Caco-2 (cell line): ENCODE measurements around the gene CDC34. TPM values are rescaled to one million over a fixed set of nuclear protein-coding genes. Genes with fewer than 3 reads are reported as not detected.

ENCODE experiments used
- BruUV-seq: library from RNA; stranded (reverse); fragments of 400-500 nt; replicated peaks from 2 replicates; lab custom pipeline; 2021; lab: Mats Ljungman, UMichigan
- CTCF ChIA-PET: fragments of 300-600 bp; sonication (Branson Sonifier 250); formaldehyde crosslinking; loops from one replicate; lab custom pipeline; 2022; ENCODE audit warnings: antibody characterized with exemption; lab: Charles Lee
- POLR2A ChIA-PET: fragments of 300-600 bp; sonication (Branson Sonifier 250); formaldehyde crosslinking; loops from one replicate; lab custom pipeline; 2022; ENCODE audit warnings: antibody characterized with exemption; lab: Charles Lee
- DNase-seq, 2 experiments: peaks; one replicate each; pipeline versions ENCODE4 v3.0.0 to v3.0.0-alpha.2; 2020 to 2022
- H3K27me3 ChIP-seq: replicated peaks from 2 replicates; pipeline ENCODE4 v1.6.0; 2011; ENCODE audit warnings: low read length; ENCODE audit not compliant: control insufficient read depth, insufficient read depth
- H3K36me3 ChIP-seq: 2 replicates; pipeline ENCODE4 v1.5.1; 2011; ENCODE audit warnings: low read length; ENCODE audit not compliant: control insufficient read depth, insufficient read depth
- H3K4me1 ChIP-seq: fragments of 250-450 bp; sonication (Bioruptor Pico); 2 replicates; pipeline ENCODE4 v1.5.1; 2020; ENCODE audit warnings: mild to moderate bottlenecking
- H3K4me3 ChIP-seq: 2 replicates; pipeline ENCODE4 v1.5.1; 2011; ENCODE audit warnings: low read depth, mild to moderate bottlenecking, control low read depth, low read length
- H3K9me3 ChIP-seq: fragments of 250-450 bp; sonication (Bioruptor Pico); 2 replicates; pipeline ENCODE4 v1.5.1; 2020; ENCODE audit warnings: mild to moderate bottlenecking, moderate library complexity
- H3K27ac Mint-ChIP-seq: one replicate; pipeline ENCODE4 v1.8.0; 2022; ENCODE audit warnings: mixed read lengths; ENCODE audit not compliant: unreplicated experiment
- H3K27me3 Mint-ChIP-seq: one replicate; pipeline ENCODE4 v1.8.0; 2022; ENCODE audit warnings: mixed read lengths; ENCODE audit not compliant: insufficient read depth, unreplicated experiment
- H3K36me3 Mint-ChIP-seq: one replicate; pipeline ENCODE4 v1.8.0; 2022; ENCODE audit warnings: mild to moderate bottlenecking, mixed read lengths; ENCODE audit not compliant: insufficient read depth, unreplicated experiment
- H3K4me1 Mint-ChIP-seq: one replicate; pipeline ENCODE4 v1.8.0; 2022; ENCODE audit warnings: low read depth, mixed read lengths; ENCODE audit not compliant: unreplicated experiment
- H3K4me3 Mint-ChIP-seq: one replicate; pipeline ENCODE4 v1.8.0; 2022; ENCODE audit warnings: mild to moderate bottlenecking, moderate library complexity, mixed read lengths; ENCODE audit not compliant: unreplicated experiment
- H3K9me3 Mint-ChIP-seq: one replicate; pipeline ENCODE4 v1.8.0; 2022; ENCODE audit warnings: mixed read lengths; ENCODE audit not compliant: unreplicated experiment
- CTCF ChIP-seq, 2 experiments: fragments of 200-600 bp in 1 of 2; IDR thresholded peaks; 1 replicate in 1 of 2; 2 replicates in 1 of 2; pipeline versions ENCODE4 v1.5.1 to v1.8.0; 2011 to 2022; ENCODE audit warnings: antibody characterized with exemption in 1 of 2, control low read depth in 1 of 2, inconsistent platforms in 1 of 2, low read depth in 1 of 2, low read length in 1 of 2, mild to moderate bottlenecking in 1 of 2, moderate library complexity in 1 of 2; ENCODE audit not compliant: insufficient read depth in 1 of 2, severe bottlenecking in 1 of 2, unreplicated experiment in 1 of 2
- intact Hi-C: fragments of 100-400 bp; cut with micrococcal nuclease; formaldehyde crosslinking; loops from one replicate; pipeline ENCODE4 v1.10.0; 2022; ENCODE audit not compliant: unreplicated experiment
- total RNA-seq: library from RNA; stranded (reverse); gene quantifications from 2 replicates; pipeline ENCODE4 v1.2.3, GENCODE V29; 2022

CDC34 gene
- total RNA-seq, 1 experiment from 2014 or later = 129 TPM

DNA sequence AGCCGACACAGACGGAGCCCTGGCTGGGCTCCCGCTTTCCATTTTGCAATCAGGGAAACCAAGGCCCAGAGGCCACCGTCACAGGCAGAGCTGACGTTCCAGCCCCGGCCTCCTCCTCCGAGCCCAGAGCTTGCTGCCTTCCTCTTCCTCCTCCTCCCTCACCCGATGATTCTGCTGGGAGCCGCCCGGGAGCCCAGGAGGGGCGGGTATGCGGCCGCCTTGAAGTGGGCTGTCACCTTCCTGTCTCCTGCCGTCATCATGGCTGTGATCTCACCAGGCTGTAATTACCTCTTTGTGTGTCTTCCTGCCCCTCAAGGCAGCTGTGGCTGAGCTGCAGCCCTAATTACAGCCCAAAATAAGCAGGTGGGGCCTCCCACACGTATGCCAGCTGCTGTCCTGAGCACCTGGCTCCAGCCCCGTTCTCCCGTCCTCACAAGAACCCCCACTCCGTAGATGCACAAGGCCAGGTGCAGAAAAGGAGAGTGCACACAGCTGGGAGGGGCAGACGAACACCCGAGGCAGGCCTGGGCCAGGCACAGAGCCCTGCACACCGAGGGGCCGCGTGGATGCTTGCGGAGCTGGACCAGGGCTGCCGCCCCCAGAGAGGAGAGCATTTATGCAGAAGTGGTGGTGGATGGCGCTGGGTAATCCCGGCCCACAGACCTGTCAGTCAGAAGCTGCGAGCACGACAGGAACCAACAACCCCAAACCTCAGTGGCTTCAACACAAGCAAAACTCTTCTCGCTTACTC, 20.3 kb upstream of the CDC34 start:
- Mint-ChIP-seq H3K4me1 (peaks cover 14% of the 10 kb centered on the region), H3K27me3 (no peaks in the 10 kb centered on the region), H3K27ac (no peak overlapping the region), H3K9me3 (no peaks in the 10 kb centered on the region), H3K36me3 (peaks cover 41% of the 10 kb centered on the region), H3K4me3 (no peak overlapping the region)
- H3K36me3 ChIP-seq = 0 out of 2 replicates have a peak, but pooled peaks cover 2% of the 10 kb centered on the region
- DNase-seq = no peak
- no peak overlapping the region for H3K4me3 ChIP-seq
- ChIA-PET CTCF (interaction anchor here (0.6 to 1.5 kb wide), 4 partner anchors 10 to 273 kb away, joined by 4 to 9 read pairs (median 6); partner anchors contain the start of genes CDC34 and MADCAM1), POLR2A (interaction anchor here (1.1 kb wide), 1 partner anchor 19 kb away, joined by 3 read pairs; no protein-coding TSS in a partner anchor)
- no peaks in the 10 kb centered on the region for H3K9me3 ChIP-seq
- H3K4me1 ChIP-seq = peaks cover 11% of the 10 kb centered on the region
- no peak for TF ChIP-seq CTCF (IDR thresholded peaks at IDR 0.05; ENCODE audit: insufficient read depth in 1 of 2, low read depth in 1 of 2, low read length in 1 of 2, severe bottlenecking in 1 of 2, unreplicated experiment in 1 of 2)
- intact Hi-C loops = no loop called here
- no peaks in the 10 kb centered on the region for H3K27me3 ChIP-seq
- BruUV-seq = no TSS peak

GRCh38 chr19:512547-513365, 18.8 kb upstream of the CDC34 start:
- DNase-seq = no peak
- Mint-ChIP-seq H3K36me3 (peaks cover 42% of the 10 kb centered on the region), H3K27ac (no peak overlapping the region), H3K27me3 (no peaks in the 10 kb centered on the region), H3K4me3 (no peak overlapping the region), H3K4me1 (peaks cover 23% of the 10 kb centered on the region), H3K9me3 (no peaks in the 10 kb centered on the region)
- Histone ChIP-seq H3K9me3 (no peaks in the 10 kb centered on the region), H3K36me3 (0 out of 2 replicates have a peak, but pooled peaks cover 2% of the 10 kb centered on the region), H3K4me1 (peaks cover 18% of the 10 kb centered on the region), H3K4me3 (no peak overlapping the region), H3K27me3 (no peaks in the 10 kb centered on the region)
- CTCF ChIA-PET = no interaction called here
- intact Hi-C loops = no loop called here
- POLR2A ChIA-PET = no interaction called here
- TF ChIP-seq CTCF (IDR thresholded peaks at IDR 0.05; ENCODE audit: insufficient read depth in 1 of 2, low read depth in 1 of 2, low read length in 1 of 2, severe bottlenecking in 1 of 2, unreplicated experiment in 1 of 2) = no peak
- no TSS peak for BruUV-seq

DNA sequence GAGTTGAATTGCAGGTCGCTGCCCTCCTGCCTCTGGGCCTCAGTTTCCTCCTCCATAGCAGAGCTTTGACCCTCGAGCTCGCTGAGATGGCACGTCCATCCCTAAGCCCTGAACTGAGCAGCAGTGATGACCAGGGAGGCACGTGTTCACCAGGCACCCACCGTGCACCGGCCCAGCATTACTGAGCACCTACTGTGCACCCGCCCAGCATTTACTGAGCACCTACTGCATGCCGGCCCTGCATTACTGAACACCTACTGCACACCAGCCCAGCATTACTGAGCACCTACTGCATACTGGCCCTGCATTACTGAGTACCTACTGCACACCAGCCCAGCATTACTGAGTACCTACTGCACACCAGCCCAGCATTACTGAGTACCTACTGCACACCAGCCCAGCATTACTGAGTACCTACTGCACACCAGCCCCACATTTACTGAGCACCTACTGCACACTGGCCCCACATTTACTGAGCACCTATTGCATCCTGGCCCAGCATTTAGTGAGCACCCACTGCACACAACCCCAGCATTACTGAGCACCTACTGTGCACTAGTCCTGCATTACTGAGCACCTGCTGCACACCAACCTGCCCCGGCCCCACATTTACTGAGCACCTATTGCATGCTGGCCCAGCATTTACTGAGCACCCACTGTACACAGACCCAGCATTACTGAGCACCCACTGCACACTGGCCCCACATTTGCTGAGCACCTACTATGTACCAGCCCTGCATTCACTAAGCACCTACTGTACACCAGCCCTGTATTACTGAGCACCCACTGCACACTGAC, 18.0 kb upstream of the CDC34 start:
- Histone ChIP-seq H3K4me1 (peaks cover 13% of the 10 kb centered on the region), H3K4me3 (no peak overlapping the region), H3K27me3 (no peaks in the 10 kb centered on the region), H3K9me3 (no peaks in the 10 kb centered on the region), H3K36me3 (0 out of 2 replicates have a peak, but pooled peaks cover 2% of the 10 kb centered on the region)
- intact Hi-C loops = no loop called here
- Mint-ChIP-seq H3K4me3 (no peak overlapping the region), H3K27me3 (no peaks in the 10 kb centered on the region), H3K9me3 (no peaks in the 10 kb centered on the region), H3K27ac (no peak overlapping the region), H3K4me1 (peaks cover 16% of the 10 kb centered on the region), H3K36me3 (peaks cover 35% of the 10 kb centered on the region)
- no TSS peak for BruUV-seq
- no peak for TF ChIP-seq CTCF (IDR thresholded peaks at IDR 0.05; ENCODE audit: insufficient read depth in 1 of 2, low read depth in 1 of 2, low read length in 1 of 2, severe bottlenecking in 1 of 2, unreplicated experiment in 1 of 2)
- ChIA-PET POLR2A (no interaction called here), CTCF (no interaction called here)
- DNase-seq = no peak
